ENCODE data around the gene CD63.

Gene CD63

GRCh38 chr12:55675666-55676065 lies 53.1 kb downstream of the CD63 start:
- Histone ChIP-seq H3K27ac (ENCODE audit: poor library complexity, severe bottlenecking) (no peak overlapping the region), H3K4me1 (ENCODE audit: insufficient read depth, poor library complexity, severe bottlenecking) (no peaks in the 10 kb centered on the region), H3K27me3 (ENCODE audit: insufficient read depth, poor library complexity, severe bottlenecking) (no peaks in the 10 kb centered on the region), H3K4me3 (ENCODE audit: severe bottlenecking) (no peak overlapping the region), H3K36me3 (ENCODE audit: low read depth) (no peaks in the 10 kb centered on the region), H3K9me3 (ENCODE audit: severe bottlenecking) (no peaks in the 10 kb centered on the region)
- no peak for TF ChIP-seq CTCF (IDR thresholded peaks at IDR 0.05; ENCODE audit: poor library complexity, severe bottlenecking)
- ATAC-seq (ENCODE audit: low read depth) (no peak), DNase-seq (ENCODE audit: low spot score) (no peak)

All from RWPE2 (cell line).